Activated naive CD4-positive, alpha-beta T cell (primary cell): Measurements from ENCODE around the gene CCDC88B.

Experiments used
- DNase-seq, 4 experiments: peaks; one replicate each; lab custom pipeline; 2025; lab: John Stamatoyannopoulos, UW

Gene CCDC88B

GRCh38 chr11:64343767-64344559 lies 4.0 kb downstream of the CCDC88B start:
- DNase-seq: no peak

- no peak for DNase-seq
Observed at GRCh38 chr11:64344787-64345186, 4.8 kb downstream of the CCDC88B start.

- DNase-seq: no peak
Observed at GRCh38 chr11:64347193-64347867, 7.3 kb downstream of the CCDC88B start.

- no peak for DNase-seq
Observed at GRCh38 chr11:64348383-64349024, 8.5 kb downstream of the CCDC88B start.

GRCh38 chr11:64349025-64349387 lies 9.0 kb downstream of the CCDC88B start:
- no peak for DNase-seq

GRCh38 chr11:64349404-64349803 lies 9.4 kb downstream of the CCDC88B start:
- DNase-seq: no peak

GRCh38 chr11:64351136-64351631 lies 11.2 kb downstream of the CCDC88B start:
- DNase-seq: no peak

- DNase-seq: no peak
Observed at GRCh38 chr11:64352099-64352994, 12.3 kb downstream of the CCDC88B start.

- DNase-seq: no peak
Observed at GRCh38 chr11:64352995-64353714, 13.2 kb downstream of the CCDC88B start.

- no peak for DNase-seq
Observed at GRCh38 chr11:64353715-64354506, 13.9 kb downstream of the CCDC88B start.

GRCh38 chr11:64355078-64355940 lies 15.3 kb downstream of the CCDC88B start:
- peak in 1 of 4 experiments; percentile 50 for DNase-seq

GRCh38 chr11:64356498-64357411 lies 16.8 kb downstream of the CCDC88B start:
- no peak for DNase-seq

GRCh38 chr11:64357446-64357845 lies 17.4 kb downstream of the CCDC88B start:
- DNase-seq: no peak

GRCh38 chr11:64357904-64358535 lies 18.0 kb downstream of the CCDC88B start:
- DNase-seq: peak in 1 of 4 experiments; percentile 36

- no peak for DNase-seq
Observed at GRCh38 chr11:64358536-64358906, 18.5 kb downstream of the CCDC88B start.

GRCh38 chr11:64358907-64359711 lies 19.1 kb downstream of the CCDC88B start, which contains the start of gene RPS6KA4:
Gene RPS6KA4, plus strand, starts transcription at chr11:64359162. Its CDS starts 74 bp downstream, at chr11:64359236.
- peak in 1 of 4 experiments; percentile 18 for DNase-seq
